ENCODE data around the gene HSF4. TPM values are rescaled to one million over a fixed set of nuclear protein-coding genes. Genes with fewer than 3 reads are reported as not detected.

The HSF4 gene
- total and polyA plus RNA-seq, 2 of the 4 experiments (the other 2 are of a cell fraction): 0.54 to 7.5 TPM

- in situ Hi-C loops (cut with MboI; ENCODE audit: low sequenced_read_pairs): no loop called here
Measured at GRCh38 chr16:67167588-67167987, 3.0 kb downstream of the HSF4 start.

More at GRCh38 chr16:67167588-67167987, 3.0 kb downstream of the HSF4 start:
- no TSS peak for BruUV-seq (replicated peaks)
- Histone ChIP-seq H3K4ac (ENCODE audit: low read depth, low read length) (no peak overlapping the region), H4K20me1 (ENCODE audit: insufficient read depth, low read length) (no peaks in the 10 kb centered on the region), H3K23ac (ENCODE audit: low read depth, low read length) (no peak overlapping the region), H3K4me2 (ENCODE audit: low read depth, low read length) (no peak overlapping the region), H3K18ac (ENCODE audit: low read depth, low read length) (no peak overlapping the region), H4K5ac (ENCODE audit: low read depth, low read length) (no peak overlapping the region), H3K27ac (ENCODE audit: insufficient read depth, low read length) (no peak overlapping the region), H2BK5ac (ENCODE audit: low read depth, low read length, poor library complexity, severe bottlenecking) (no peak overlapping the region), H3K4me1 (ENCODE audit: control insufficient read depth, insufficient read depth, low read length) (peaks cover 34% of the 10 kb centered on the region), H3K79me1 (ENCODE audit: low read depth in 1 of 2, low read length in 2 of 2) (peaks cover 9 to 20% of the 10 kb centered on the region in 2 experiments; a peak in 3 of 4 replicates), H3K9me3 (ENCODE audit: control insufficient read depth, insufficient read depth, low read length) (no peaks in the 10 kb centered on the region), H4K91ac (ENCODE audit: insufficient read depth, low read depth, low read length) (no peak overlapping the region), H3K56ac (ENCODE audit: extremely low read depth, insufficient read depth, low read length) (no peak overlapping the region), H3K9me1 (ENCODE audit: insufficient read depth, low read length) (peaks cover 17% of the 10 kb centered on the region), H2BK20ac (ENCODE audit: low read depth, low read length) (no peak overlapping the region), H2BK120ac (ENCODE audit: low read depth, low read length) (no peak overlapping the region), H3K36me3 (ENCODE audit: control insufficient read depth, insufficient read depth, low read length) (peaks cover 3% of the 10 kb centered on the region; the same call in 1 of the 2 replicates), H2AK5ac (ENCODE audit: low read depth, low read length) (no peak overlapping the region), H2AK9ac (replicated peaks; ENCODE audit: low read depth, low read length, poor library complexity) (no peak overlapping the region), H2BK15ac (ENCODE audit: low read depth, low read length) (no peak overlapping the region), H2AFZ (replicated peaks; ENCODE audit: low read length, poor library complexity) (no peak overlapping the region), H3K14ac (replicated peaks; ENCODE audit: low read depth, low read length) (no peak overlapping the region), H3K4me3 (ENCODE audit: insufficient read depth, low read depth, low read length) (no peak overlapping the region), H4K8ac (ENCODE audit: low read depth in 2 of 2, low read length in 2 of 2) (no peak overlapping the region), H3K27me3 (ENCODE audit: control insufficient read depth, insufficient read depth, low read length) (peaks cover 24% of the 10 kb centered on the region; the same call in 1 of the 2 replicates), H3K9ac (ENCODE audit: low read depth, low read length) (no peak overlapping the region)
- intact Hi-C loops (cut with micrococcal nuclease): no loop called here
- CTCF ChIA-PET: no interaction called here
- ATAC-seq (ENCODE audit: low read depth) (no peak), DNase-seq (no peak)
- 85% methylated on average over 6 of the region's 7 CpGs; no CpG with 5 or more reads in 1 of the 2 experiments for WGBS, 2 experiments (ENCODE audit: extremely low coverage in 2 of 2, insufficient read length in 1 of 2)
- POLR2A ChIA-PET (ENCODE audit: unreplicated experiment): no interaction called here
- TF ChIP-seq MAZ (IDR thresholded peaks at IDR 0.05; ENCODE audit: borderline replicate concordance, low read depth, low read length) (no peak), SMC3 (IDR thresholded peaks at IDR 0.05; ENCODE audit: low read depth, low read length) (no peak), NFE2L2 (IDR thresholded peaks at IDR 0.05; ENCODE audit: low read depth, low read length) (no peak), FOS (IDR thresholded peaks at IDR 0.05; ENCODE audit: low read depth, low read length) (no peak), CHD1 (IDR thresholded peaks at IDR 0.05; ENCODE audit: low read depth, low read length) (no peak), CTCF (conservative IDR thresholded peaks at IDR 0.05; ENCODE audit: low read depth, low read length) (no peak), POLR2A (IDR thresholded peaks at IDR 0.05; ENCODE audit: low read depth, low read length) (no peak), RCOR1 (IDR thresholded peaks at IDR 0.05; ENCODE audit: insufficient replicate concordance, low read length) (no peak), RFX5 (IDR thresholded peaks at IDR 0.05; ENCODE audit: low read depth, low read length) (no peak), BHLHE40 (IDR thresholded peaks at IDR 0.05; ENCODE audit: low read depth, low read length) (no peak), CEBPB (IDR thresholded peaks at IDR 0.05; ENCODE audit: low read depth, low read length) (no peak), USF2 (IDR thresholded peaks at IDR 0.05; ENCODE audit: low read depth, low read length) (no peak), MXI1 (IDR thresholded peaks at IDR 0.05; ENCODE audit: borderline replicate concordance, low read depth, low read length) (no peak), MAFK (IDR thresholded peaks at IDR 0.05; ENCODE audit: low read depth, low read length) (no peak), RAD21 (IDR thresholded peaks at IDR 0.05; ENCODE audit: low read length) (no peak)
- TF ChIP-seq, protein P1, sequence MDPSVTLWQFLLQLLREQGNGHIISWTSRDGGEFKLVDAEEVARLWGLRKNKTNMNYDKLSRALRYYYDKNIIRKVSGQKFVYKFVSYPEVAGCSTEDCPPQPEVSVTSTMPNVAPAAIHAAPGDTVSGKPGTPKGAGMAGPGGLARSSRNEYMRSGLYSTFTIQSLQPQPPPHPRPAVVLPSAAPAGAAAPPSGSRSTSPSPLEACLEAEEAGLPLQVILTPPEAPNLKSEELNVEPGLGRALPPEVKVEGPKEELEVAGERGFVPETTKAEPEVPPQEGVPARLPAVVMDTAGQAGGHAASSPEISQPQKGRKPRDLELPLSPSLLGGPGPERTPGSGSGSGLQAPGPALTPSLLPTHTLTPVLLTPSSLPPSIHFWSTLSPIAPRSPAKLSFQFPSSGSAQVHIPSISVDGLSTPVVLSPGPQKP (IDR thresholded peaks at IDR 0.05; ENCODE audit: borderline replicate concordance, low read depth, low read length): no peak
- dilution Hi-C loops (cut with HindIII; ENCODE audit: low sequenced_read_pairs, unreplicated experiment): no loop called here
